ENCODE data around the gene SEBOX. TPM values are rescaled to one million over a fixed set of nuclear protein-coding genes. Genes with fewer than 3 reads are reported as not detected.
"Not testable (repeated sequence)": the region's sequence is repeated elsewhere in the genome, so short reads cannot be mapped to it uniquely, and the experiment has no call there.

SEBOX gene
- total RNA-seq, 4 donors from 2014 or later: not detected

- Histone ChIP-seq H3K4me3 (no peak overlapping the region), H3K36me3 (peaks cover 0 to 81% of the 10 kb centered on the region in 2 donors), H3K9me3 (no peaks in the 10 kb centered on the region), H3K27me3 (no peaks in the 10 kb centered on the region), H3K27ac (no peak overlapping the region), H3K4me1 (peaks cover 0 to 37% (median 3%) of the 10 kb centered on the region in 3 donors)
- TF ChIP-seq POLR2AphosphoS5 (IDR thresholded peaks at IDR 0.05): no peak
- no peak for TF ChIP-seq EP300 (IDR thresholded peaks at IDR 0.05)
- TF ChIP-seq POLR2A (IDR thresholded peaks at IDR 0.05): no peak
- TF ChIP-seq, protein P1, sequence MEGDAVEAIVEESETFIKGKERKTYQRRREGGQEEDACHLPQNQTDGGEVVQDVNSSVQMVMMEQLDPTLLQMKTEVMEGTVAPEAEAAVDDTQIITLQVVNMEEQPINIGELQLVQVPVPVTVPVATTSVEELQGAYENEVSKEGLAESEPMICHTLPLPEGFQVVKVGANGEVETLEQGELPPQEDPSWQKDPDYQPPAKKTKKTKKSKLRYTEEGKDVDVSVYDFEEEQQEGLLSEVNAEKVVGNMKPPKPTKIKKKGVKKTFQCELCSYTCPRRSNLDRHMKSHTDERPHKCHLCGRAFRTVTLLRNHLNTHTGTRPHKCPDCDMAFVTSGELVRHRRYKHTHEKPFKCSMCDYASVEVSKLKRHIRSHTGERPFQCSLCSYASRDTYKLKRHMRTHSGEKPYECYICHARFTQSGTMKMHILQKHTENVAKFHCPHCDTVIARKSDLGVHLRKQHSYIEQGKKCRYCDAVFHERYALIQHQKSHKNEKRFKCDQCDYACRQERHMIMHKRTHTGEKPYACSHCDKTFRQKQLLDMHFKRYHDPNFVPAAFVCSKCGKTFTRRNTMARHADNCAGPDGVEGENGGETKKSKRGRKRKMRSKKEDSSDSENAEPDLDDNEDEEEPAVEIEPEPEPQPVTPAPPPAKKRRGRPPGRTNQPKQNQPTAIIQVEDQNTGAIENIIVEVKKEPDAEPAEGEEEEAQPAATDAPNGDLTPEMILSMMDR (IDR thresholded peaks at IDR 0.05): no peak
- WGBS, 2 donors (ENCODE audit: low coverage in 1 of 2): 80% methylated on average over 2 of the region's 14 CpGs; no CpG with 5 or more reads in 1 of the 2 donors
- no peak for ATAC-seq
Measured at GRCh38 chr17:28342313-28342712, 22.7 kb downstream of the SEBOX start.

- H3K4me1 ChIP-seq: peaks cover 0 to 37% (median 8%) of the 10 kb centered on the region in 3 donors
- 86% methylated on average over 5 of the region's 11 CpGs; no CpG with 5 or more reads in 1 of the 2 donors for WGBS, 2 donors (ENCODE audit: low coverage in 1 of 2)
- no peaks in the 10 kb centered on the region for H3K27me3 ChIP-seq
- no peak overlapping the region for H3K4me3 ChIP-seq
- no peaks in the 10 kb centered on the region for H3K9me3 ChIP-seq
- no peak for ATAC-seq
- TF ChIP-seq POLR2AphosphoS5 (IDR thresholded peaks at IDR 0.05) (no peak), EP300 (IDR thresholded peaks at IDR 0.05) (no peak), POLR2A (IDR thresholded peaks at IDR 0.05) (no peak)
- TF ChIP-seq, protein P1 (IDR thresholded peaks at IDR 0.05): no peak
- H3K27ac ChIP-seq: no peak overlapping the region
- peaks cover 0 to 74% of the 10 kb centered on the region in 2 donors for H3K36me3 ChIP-seq
Measured at GRCh38 chr17:28341516-28341915, 23.5 kb downstream of the SEBOX start.

DNA sequence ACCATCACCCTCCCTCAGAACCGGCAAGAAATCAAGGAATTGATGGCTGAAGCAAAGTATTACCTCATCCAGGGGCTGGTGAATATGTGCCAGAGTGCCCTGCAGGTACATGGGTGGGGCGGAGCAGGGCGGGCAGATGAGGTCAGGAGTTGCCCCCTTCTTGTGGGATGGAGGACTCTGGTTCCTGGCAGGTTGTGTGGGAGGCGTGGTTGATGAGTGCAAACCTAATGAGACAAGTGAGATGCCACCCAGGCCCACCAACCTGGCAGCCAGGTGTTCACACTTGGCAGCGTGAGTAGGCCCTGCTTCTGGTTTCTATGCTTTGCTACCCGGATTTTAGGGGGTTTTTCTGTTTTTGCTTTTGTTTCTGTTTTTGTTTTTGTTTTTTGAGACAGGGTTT is 24.6 kb downstream of the SEBOX start:
- ATAC-seq: no peak
- Histone ChIP-seq H3K27me3 (no peaks in the 10 kb centered on the region), H3K9me3 (no peaks in the 10 kb centered on the region), H3K4me3 (no peak overlapping the region), H3K36me3 (peaks cover 0 to 63% of the 10 kb centered on the region in 2 donors), H3K4me1 (peaks cover 0 to 43% (median 12%) of the 10 kb centered on the region in 3 donors), H3K27ac (no peak overlapping the region)
- TF ChIP-seq POLR2A (IDR thresholded peaks at IDR 0.05): no peak
- TF ChIP-seq EP300 (IDR thresholded peaks at IDR 0.05): no peak
- TF ChIP-seq, protein P1 (IDR thresholded peaks at IDR 0.05): no peak
- TF ChIP-seq POLR2AphosphoS5 (IDR thresholded peaks at IDR 0.05): no peak
- WGBS, 2 donors (ENCODE audit: low coverage in 1 of 2): 55 to 95% methylated on average over 2 to 5 of the region's 6 CpGs

- no CpG with 5 or more reads among the region's 15 CpGs for WGBS, 2 donors (ENCODE audit: low coverage in 1 of 2)
- no peaks in the 10 kb centered on the region for H3K27me3 ChIP-seq
- peaks cover 0 to 49% (median 13%) of the 10 kb centered on the region in 3 donors for H3K4me1 ChIP-seq
- TF ChIP-seq, protein P1 (IDR thresholded peaks at IDR 0.05): no peak
- TF ChIP-seq POLR2A (IDR thresholded peaks at IDR 0.05): no peak
- H3K9me3 ChIP-seq: no peaks in the 10 kb centered on the region
- peaks cover 0 to 53% of the 10 kb centered on the region in 2 donors for H3K36me3 ChIP-seq
- no peak for ATAC-seq
- no peak overlapping the region for H3K27ac ChIP-seq
- H3K4me3 ChIP-seq: no peak overlapping the region
Measured at GRCh38 chr17:28339431-28339830, 25.6 kb downstream of the SEBOX start.

GRCh38 chr17:28338769-28339212 is 26.2 kb downstream of the SEBOX start:
- 86 to 100% methylated on average over 1 of the region's 8 CpGs for WGBS, 2 donors (ENCODE audit: low coverage in 1 of 2)
- peaks cover 0 to 47% of the 10 kb centered on the region in 2 donors for H3K36me3 ChIP-seq
- H3K27me3 ChIP-seq, H3K9me3 ChIP-seq, H3K4me3 ChIP-seq, ATAC-seq: not testable (repeated sequence)
- H3K4me1 ChIP-seq: peaks cover 2 to 56% (median 18%) of the 10 kb centered on the region in 3 donors
- peak overlapping the region in 3 of 4 donors; percentile 46 to 59 (median 50) for H3K27ac ChIP-seq

Measured in gastroesophageal sphincter (tissue), 4 donors.